K562 (cell line): ENCODE results near the gene RALY. TPM values are rescaled to one million over a fixed set of nuclear protein-coding genes. Genes with fewer than 3 reads are reported as not detected.

Experiments used
- BHLHE40 ChIP-seq: IDR thresholded peaks from 2 replicates; pipeline ENCODE4 v1.6.1; 2011; ENCODE audit warnings: low read length, improper control_type of control experiment
- EGR1 ChIP-seq: fragments of 450-650 bp; conservative IDR thresholded peaks from 2 replicates; pipeline ENCODE4 v1.6.1; 2017; ENCODE audit warnings: mild to moderate bottlenecking
- ILK ChIP-seq: fragments of 450-650 bp; IDR thresholded peaks from 2 replicates; pipeline ENCODE4 v1.6.1; 2016; ENCODE audit warnings: missing genetic modification characterization, low read depth, mild to moderate bottlenecking, missing compliant biosample characterization, moderate library complexity, borderline replicate concordance
- IRF2 ChIP-seq: sonication (generic); formaldehyde crosslinking; IDR thresholded peaks from 2 replicates; pipeline ENCODE4 v1.8.1; 2022; ENCODE audit warnings: mild to moderate bottlenecking, missing genetic modification reagents
- OTX1 ChIP-seq: fragments of 450-650 bp; formaldehyde crosslinking; IDR thresholded peaks from 2 replicates; pipeline ENCODE4 v1.4.0; 2022; ENCODE audit warnings: mild to moderate bottlenecking
- POLR2G ChIP-seq: fragments of 200-400 bp; formaldehyde crosslinking; IDR thresholded peaks from 2 replicates; pipeline ENCODE4 v1.6.1; 2017; ENCODE audit warnings: low read depth, mild to moderate bottlenecking, antibody characterized with exemption, low read length, moderate library complexity
- POLR3A ChIP-seq: IDR thresholded peaks from 2 replicates; pipeline ENCODE4 v1.6.1; 2011; ENCODE audit warnings: borderline replicate concordance, mild to moderate bottlenecking, moderate library complexity; ENCODE audit not compliant: insufficient read length, insufficient read depth; ENCODE audit errors: extremely low read depth
- SIN3A ChIP-seq, 2 experiments: fragments of 150-350 bp in 1 of 2; IDR thresholded peaks; 2 replicates each; pipeline ENCODE4 v1.6.1; 2011 to 2016; ENCODE audit warnings: borderline replicate concordance in 2 of 2, low read depth in 2 of 2, low read length in 2 of 2, mild to moderate bottlenecking in 2 of 2, moderate library complexity in 2 of 2; ENCODE audit not compliant: control insufficient read depth in 1 of 2
- TAF1 ChIP-seq: IDR thresholded peaks from 2 replicates; pipeline ENCODE4 v1.6.1; 2011; ENCODE audit warnings: mild to moderate bottlenecking, low read length, moderate library complexity; ENCODE audit not compliant: insufficient read depth, control insufficient read depth, severe bottlenecking; ENCODE audit errors: extremely low read depth
- U2AF2 ChIP-seq: fragments of 200-400 bp; formaldehyde crosslinking; optimal IDR thresholded peaks from 2 replicates; pipeline ENCODE3; 2017; ENCODE audit warnings: low read depth, mild to moderate bottlenecking, low read length
- ZBED1 ChIP-seq: IDR thresholded peaks from 2 replicates; pipeline ENCODE4 v1.6.1; 2014
- ZNF76 ChIP-seq: fragments of 250-450 bp; sonication (Bioruptor Pico); IDR thresholded peaks from 2 replicates; pipeline ENCODE4 v1.4.0; 2020; ENCODE audit warnings: mild to moderate bottlenecking, moderate library complexity, borderline replicate concordance
- polyA plus RNA-seq, 8 experiments: library from polyadenylated mRNA; depleted of rRNA in 4 of 8; stranded (reverse) in 5 of 8; unstranded in 3 of 8; fragments of >200 nt; fragmentation: Nextera tagmentation in 2 of 8; fragmentation: Illumina TruSeq in 1 of 8; extraction: Ambion mirVana in 2 of 8; extraction: Trizol in 1 of 8; gene quantifications; 2 replicates each; pipeline versions ENCODE4 v1.2.1 to v1.2.3, GENCODE V29; 2011 to 2014; ENCODE audit warnings: inconsistent platforms in 1 of 8, missing spikeins in 1 of 8
- total RNA-seq, 7 experiments: library from RNA; depleted of rRNA in 6 of 7; stranded (reverse); fragments of >200 nt in 6 of 7; fragmentation: Illumina TruSeq in 2 of 7; extraction: Trizol in 2 of 7; gene quantifications; 2 replicates each; pipeline versions ENCODE4 v1.2.1 to v1.2.3, GENCODE V29; 2011 to 2021; ENCODE audit warnings: low replicate concordance in 1 of 7
- TF ChIP-seq, protein P1 (sequence below): sonication (generic); formaldehyde crosslinking; IDR thresholded peaks from 2 replicates; pipeline ENCODE4 v1.8.0; 2022; ENCODE audit warnings: missing genetic modification reagents, mild to moderate bottlenecking, moderate library complexity, borderline replicate concordance
- TF ChIP-seq, protein P2 (sequence below): fragments of 450-650 bp; IDR thresholded peaks from one replicate; pipeline ENCODE4 v1.6.1; 2018; ENCODE audit warnings: mild to moderate bottlenecking, moderate library complexity; ENCODE audit not compliant: partially characterized antibody
- TF ChIP-seq, protein P3 (sequence below), 2 experiments: fragments of 450-650 bp in 1 of 2; sonication (generic) in 1 of 2; formaldehyde crosslinking in 1 of 2; IDR thresholded peaks; 2 replicates each; pipeline versions ENCODE4 v1.7.1 to v1.9.0; 2016 to 2022; ENCODE audit warnings: inconsistent platforms in 1 of 2, mild to moderate bottlenecking in 1 of 2, missing genetic modification reagents in 1 of 2

RALY gene
- total and polyA plus RNA-seq, 9 of the 15 experiments (the other 6 are each of a cell fraction or from before 2014, with no cell fraction given) = 0.80 to 207 (median 128) TPM

DNA sequence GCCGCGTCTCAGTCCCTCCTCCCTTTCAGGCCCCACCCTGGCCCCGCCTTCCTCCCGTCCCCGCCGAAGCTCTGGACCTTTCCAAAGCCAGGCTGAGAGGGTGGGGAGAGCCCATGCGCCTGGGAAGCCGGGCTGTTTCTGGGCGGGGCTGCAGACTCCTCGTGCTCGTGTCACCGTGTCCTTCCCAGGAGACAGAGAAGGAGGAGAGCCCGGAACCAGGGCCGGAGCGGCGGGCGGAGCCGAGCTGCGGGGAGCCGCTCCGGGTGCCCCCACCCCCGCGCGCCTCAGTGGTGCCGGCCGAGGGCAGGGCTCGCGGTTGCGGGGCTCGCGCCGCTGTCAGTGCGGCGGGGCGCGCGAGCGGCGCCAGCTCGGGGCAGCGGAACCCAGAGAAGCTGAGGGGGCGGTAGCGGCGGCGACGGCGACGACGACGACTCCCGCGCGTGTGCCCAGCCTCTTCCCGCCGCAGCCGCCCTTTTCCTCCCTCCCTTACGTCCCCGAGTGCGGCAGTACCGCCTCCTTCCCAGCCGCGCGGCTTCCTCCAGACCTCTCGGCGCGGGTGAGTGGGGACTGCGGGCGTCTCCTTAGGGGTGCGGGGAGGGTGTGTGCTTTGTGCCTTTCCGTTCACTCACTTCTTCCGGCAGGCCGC lies at the start of gene RALY (continued):
- TF ChIP-seq ZBED1 = 0 out of 2 replicates have a peak, but pooled peaks have one; percentile 58
- TF ChIP-seq POLR2G = peak; percentile 96
- TF ChIP-seq IRF2 (CRISPR knock-in tag) = no peak
- no peak for TF ChIP-seq OTX1 (CRISPR knock-in tag)
- no peak for TF ChIP-seq ZNF76 (CRISPR knock-in tag)
- TF ChIP-seq BHLHE40 = peak; percentile 84
- TF ChIP-seq, protein P1, sequence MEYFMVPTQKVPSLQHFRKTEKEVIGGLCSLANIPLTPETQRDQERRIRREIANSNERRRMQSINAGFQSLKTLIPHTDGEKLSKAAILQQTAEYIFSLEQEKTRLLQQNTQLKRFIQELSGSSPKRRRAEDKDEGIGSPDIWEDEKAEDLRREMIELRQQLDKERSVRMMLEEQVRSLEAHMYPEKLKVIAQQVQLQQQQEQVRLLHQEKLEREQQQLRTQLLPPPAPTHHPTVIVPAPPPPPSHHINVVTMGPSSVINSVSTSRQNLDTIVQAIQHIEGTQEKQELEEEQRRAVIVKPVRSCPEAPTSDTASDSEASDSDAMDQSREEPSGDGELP (CRISPR knock-in tag) = peak; percentile 11; the same call in 1 of the 2 replicates
- TF ChIP-seq, protein P2, sequence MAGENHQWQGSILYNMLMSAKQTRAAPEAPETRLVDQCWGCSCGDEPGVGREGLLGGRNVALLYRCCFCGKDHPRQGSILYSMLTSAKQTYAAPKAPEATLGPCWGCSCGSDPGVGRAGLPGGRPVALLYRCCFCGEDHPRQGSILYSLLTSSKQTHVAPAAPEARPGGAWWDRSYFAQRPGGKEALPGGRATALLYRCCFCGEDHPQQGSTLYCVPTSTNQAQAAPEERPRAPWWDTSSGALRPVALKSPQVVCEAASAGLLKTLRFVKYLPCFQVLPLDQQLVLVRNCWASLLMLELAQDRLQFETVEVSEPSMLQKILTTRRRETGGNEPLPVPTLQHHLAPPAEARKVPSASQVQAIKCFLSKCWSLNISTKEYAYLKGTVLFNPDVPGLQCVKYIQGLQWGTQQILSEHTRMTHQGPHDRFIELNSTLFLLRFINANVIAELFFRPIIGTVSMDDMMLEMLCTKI = no peak
- peak; percentile 95 for TF ChIP-seq TAF1
- TF ChIP-seq POLR3A = no peak
- TF ChIP-seq, protein P3, sequence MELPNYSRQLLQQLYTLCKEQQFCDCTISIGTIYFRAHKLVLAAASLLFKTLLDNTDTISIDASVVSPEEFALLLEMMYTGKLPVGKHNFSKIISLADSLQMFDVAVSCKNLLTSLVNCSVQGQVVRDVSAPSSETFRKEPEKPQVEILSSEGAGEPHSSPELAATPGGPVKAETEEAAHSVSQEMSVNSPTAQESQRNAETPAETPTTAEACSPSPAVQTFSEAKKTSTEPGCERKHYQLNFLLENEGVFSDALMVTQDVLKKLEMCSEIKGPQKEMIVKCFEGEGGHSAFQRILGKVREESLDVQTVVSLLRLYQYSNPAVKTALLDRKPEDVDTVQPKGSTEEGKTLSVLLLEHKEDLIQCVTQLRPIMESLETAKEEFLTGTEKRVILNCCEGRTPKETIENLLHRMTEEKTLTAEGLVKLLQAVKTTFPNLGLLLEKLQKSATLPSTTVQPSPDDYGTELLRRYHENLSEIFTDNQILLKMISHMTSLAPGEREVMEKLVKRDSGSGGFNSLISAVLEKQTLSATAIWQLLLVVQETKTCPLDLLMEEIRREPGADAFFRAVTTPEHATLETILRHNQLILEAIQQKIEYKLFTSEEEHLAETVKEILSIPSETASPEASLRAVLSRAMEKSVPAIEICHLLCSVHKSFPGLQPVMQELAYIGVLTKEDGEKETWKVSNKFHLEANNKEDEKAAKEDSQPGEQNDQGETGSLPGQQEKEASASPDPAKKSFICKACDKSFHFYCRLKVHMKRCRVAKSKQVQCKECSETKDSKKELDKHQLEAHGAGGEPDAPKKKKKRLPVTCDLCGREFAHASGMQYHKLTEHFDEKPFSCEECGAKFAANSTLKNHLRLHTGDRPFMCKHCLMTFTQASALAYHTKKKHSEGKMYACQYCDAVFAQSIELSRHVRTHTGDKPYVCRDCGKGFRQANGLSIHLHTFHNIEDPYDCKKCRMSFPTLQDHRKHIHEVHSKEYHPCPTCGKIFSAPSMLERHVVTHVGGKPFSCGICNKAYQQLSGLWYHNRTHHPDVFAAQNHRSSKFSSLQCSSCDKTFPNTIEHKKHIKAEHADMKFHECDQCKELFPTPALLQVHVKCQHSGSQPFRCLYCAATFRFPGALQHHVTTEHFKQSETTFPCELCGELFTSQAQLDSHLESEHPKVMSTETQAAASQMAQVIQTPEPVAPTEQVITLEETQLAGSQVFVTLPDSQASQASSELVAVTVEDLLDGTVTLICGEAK (IDR thresholded peaks at IDR 0.05) = no peak
- TF ChIP-seq, protein P3 (CRISPR knock-in tag; IDR thresholded peaks at IDR 0.05) = no peak
- TF ChIP-seq SIN3A (IDR thresholded peaks at IDR 0.05; ENCODE audit: borderline replicate concordance in 2 of 2, control insufficient read depth in 1 of 2, low read depth in 2 of 2, low read length in 2 of 2) = peak; percentile 25 to 67; a peak in 3 of 4 replicates
- TF ChIP-seq U2AF2 = no peak
- TF ChIP-seq ILK = no peak
- TF ChIP-seq EGR1 = peak; percentile 62
